ENCODE results near the gene MAGI2.
"Not testable (repeated sequence)": the region's sequence is repeated elsewhere in the genome, so short reads cannot be mapped to it uniquely, and the experiment has no call there.

Gene MAGI2

GRCh38 chr7:78322231-78322630 is 1131.2 kb downstream of the MAGI2 start:
- H4K8ac ChIP-seq (ENCODE audit: low read length); H3K4me1 ChIP-seq (ENCODE audit: control insufficient read depth, insufficient read depth, low read depth, low read length); H2BK5ac ChIP-seq (ENCODE audit: low read depth, low read length, poor library complexity, severe bottlenecking); H2AFZ ChIP-seq (ENCODE audit: low read depth, low read length); H2BK12ac ChIP-seq (ENCODE audit: low read length in 2 of 2); H4K91ac ChIP-seq (ENCODE audit: low read length); H3K9ac ChIP-seq (ENCODE audit: low read length); H3K14ac ChIP-seq (ENCODE audit: low read length in 2 of 2); H2BK120ac ChIP-seq (ENCODE audit: low read depth, low read length); H3K23ac ChIP-seq (ENCODE audit: low read length in 2 of 2); H3K4me2 ChIP-seq (ENCODE audit: low read length, poor library complexity, severe bottlenecking); H3K27ac ChIP-seq (ENCODE audit: low read length, poor library complexity, severe bottlenecking); H3K4ac ChIP-seq (ENCODE audit: low read depth in 1 of 2, low read length in 2 of 2); H3K4me3 ChIP-seq (ENCODE audit: insufficient read depth in 1 of 2, low read depth in 1 of 2, low read length in 2 of 2); H3K9me3 ChIP-seq (ENCODE audit: control insufficient read depth, low read length); H3K18ac ChIP-seq (ENCODE audit: low read depth in 1 of 2, low read length in 2 of 2); DNase-seq; H2BK15ac ChIP-seq (ENCODE audit: low read depth, poor library complexity, severe bottlenecking); H3K36me3 ChIP-seq (ENCODE audit: control insufficient read depth in 1 of 2, insufficient read depth in 2 of 2, low read depth in 1 of 2, low read length in 2 of 2); H3K27me3 ChIP-seq (ENCODE audit: control insufficient read depth in 1 of 2, insufficient read depth in 1 of 2, low read length in 2 of 2); H3K79me1 ChIP-seq (replicated peaks; ENCODE audit: low read length, poor library complexity, severe bottlenecking); H2AK5ac ChIP-seq (ENCODE audit: low read length, severe bottlenecking): not testable (repeated sequence)
- WGBS = 100% methylated on average over 1 of the region's 5 CpGs

GRCh38 chr7:78317371-78317770 is 1136.1 kb downstream of the MAGI2 start:
- no peaks in the 10 kb centered on the region for H3K36me3 ChIP-seq (ENCODE audit: control insufficient read depth in 1 of 2, insufficient read depth in 2 of 2, low read depth in 1 of 2, low read length in 2 of 2)
- no peak overlapping the region for H3K4me2 ChIP-seq (ENCODE audit: low read length, poor library complexity, severe bottlenecking)
- no peak for DNase-seq
- H2AK5ac ChIP-seq (ENCODE audit: low read length, severe bottlenecking) = no peak overlapping the region
- no peaks in the 10 kb centered on the region for H3K4me1 ChIP-seq (ENCODE audit: control insufficient read depth, insufficient read depth, low read depth, low read length)
- no peak overlapping the region for H3K4me3 ChIP-seq (ENCODE audit: insufficient read depth in 1 of 2, low read depth in 1 of 2, low read length in 2 of 2)
- WGBS = 93% methylated on average over 12 of the region's 12 CpGs
- no peak overlapping the region for H3K14ac ChIP-seq (ENCODE audit: low read length in 2 of 2)
- H3K23ac ChIP-seq (ENCODE audit: low read length in 2 of 2) = no peak overlapping the region
- no peaks in the 10 kb centered on the region for H3K9me3 ChIP-seq (ENCODE audit: control insufficient read depth, low read length)
- no peak overlapping the region for H2BK120ac ChIP-seq (ENCODE audit: low read depth, low read length)
- H2BK15ac ChIP-seq (ENCODE audit: low read depth, poor library complexity, severe bottlenecking) = no peak overlapping the region
- no peak overlapping the region for H2AFZ ChIP-seq (ENCODE audit: low read depth, low read length)
- no peak overlapping the region for H4K8ac ChIP-seq (ENCODE audit: low read length)
- no peak overlapping the region for H3K18ac ChIP-seq (ENCODE audit: low read depth in 1 of 2, low read length in 2 of 2)
- no peak overlapping the region for H2BK12ac ChIP-seq (ENCODE audit: low read length in 2 of 2)
- no peak overlapping the region for H3K27ac ChIP-seq (ENCODE audit: low read length, poor library complexity, severe bottlenecking)
- H3K4ac ChIP-seq (ENCODE audit: low read depth in 1 of 2, low read length in 2 of 2) = no peak overlapping the region
- H3K27me3 ChIP-seq (ENCODE audit: control insufficient read depth in 1 of 2, insufficient read depth in 1 of 2, low read length in 2 of 2) = no peaks in the 10 kb centered on the region
- H3K9ac ChIP-seq (ENCODE audit: low read length) = no peak overlapping the region
- no peak overlapping the region for H2BK5ac ChIP-seq (ENCODE audit: low read depth, low read length, poor library complexity, severe bottlenecking)
- no peaks in the 10 kb centered on the region for H3K79me1 ChIP-seq (replicated peaks; ENCODE audit: low read length, poor library complexity, severe bottlenecking)
- no peak overlapping the region for H4K91ac ChIP-seq (ENCODE audit: low read length)

- Histone ChIP-seq H2AK5ac (ENCODE audit: low read length, severe bottlenecking) (no peak overlapping the region), H2BK5ac (ENCODE audit: low read depth, low read length, poor library complexity, severe bottlenecking) (no peak overlapping the region), H3K23ac (ENCODE audit: low read length in 2 of 2) (no peak overlapping the region)
Measured at GRCh38 chr7:78316110-78316509, 1137.4 kb downstream of the MAGI2 start.

GRCh38 chr7:78315119-78315518 is 1138.3 kb downstream of the MAGI2 start:
- 80% methylated on average over 1 of the region's 2 CpGs for WGBS
- H3K4me1 ChIP-seq (ENCODE audit: control insufficient read depth, insufficient read depth, low read depth, low read length) = no peaks in the 10 kb centered on the region

More at GRCh38 chr7:78316110-78316509, 1137.4 kb downstream of the MAGI2 start:
- Histone ChIP-seq H2BK12ac (ENCODE audit: low read length in 2 of 2) (no peak overlapping the region), H3K4me2 (ENCODE audit: low read length, poor library complexity, severe bottlenecking) (no peak overlapping the region), H2BK120ac (ENCODE audit: low read depth, low read length) (no peak overlapping the region), H3K18ac (ENCODE audit: low read depth in 1 of 2, low read length in 2 of 2) (no peak overlapping the region), H3K27ac (ENCODE audit: low read length, poor library complexity, severe bottlenecking) (no peak overlapping the region), H3K4me3 (ENCODE audit: insufficient read depth in 1 of 2, low read depth in 1 of 2, low read length in 2 of 2) (no peak overlapping the region), H4K8ac (ENCODE audit: low read length) (no peak overlapping the region), H2AFZ (ENCODE audit: low read depth, low read length) (no peak overlapping the region), H3K27me3 (ENCODE audit: control insufficient read depth in 1 of 2, insufficient read depth in 1 of 2, low read length in 2 of 2) (no peaks in the 10 kb centered on the region), H3K36me3 (ENCODE audit: control insufficient read depth in 1 of 2, insufficient read depth in 2 of 2, low read depth in 1 of 2, low read length in 2 of 2) (no peaks in the 10 kb centered on the region), H3K4ac (ENCODE audit: low read depth in 1 of 2, low read length in 2 of 2) (no peak overlapping the region), H3K4me1 (ENCODE audit: control insufficient read depth, insufficient read depth, low read depth, low read length) (no peaks in the 10 kb centered on the region), H3K9ac (ENCODE audit: low read length) (no peak overlapping the region), H3K79me1 (replicated peaks; ENCODE audit: low read length, poor library complexity, severe bottlenecking) (no peaks in the 10 kb centered on the region), H3K14ac (ENCODE audit: low read length in 2 of 2) (no peak overlapping the region), H2BK15ac (ENCODE audit: low read depth, poor library complexity, severe bottlenecking) (no peak overlapping the region), H4K91ac (ENCODE audit: low read length) (no peak overlapping the region), H3K9me3 (ENCODE audit: control insufficient read depth, low read length) (no peaks in the 10 kb centered on the region)
- DNase-seq = no peak

More at GRCh38 chr7:78315119-78315518, 1138.3 kb downstream of the MAGI2 start:
- DNase-seq = no peak
- Histone ChIP-seq H3K27ac (ENCODE audit: low read length, poor library complexity, severe bottlenecking) (no peak overlapping the region), H2AFZ (ENCODE audit: low read depth, low read length) (no peak overlapping the region), H3K23ac (ENCODE audit: low read length in 2 of 2) (no peak overlapping the region), H2BK15ac (ENCODE audit: low read depth, poor library complexity, severe bottlenecking) (no peak overlapping the region), H3K4me3 (ENCODE audit: insufficient read depth in 1 of 2, low read depth in 1 of 2, low read length in 2 of 2) (no peak overlapping the region), H3K9me3 (ENCODE audit: control insufficient read depth, low read length) (no peaks in the 10 kb centered on the region), H2BK12ac (ENCODE audit: low read length in 2 of 2) (no peak overlapping the region), H2BK120ac (ENCODE audit: low read depth, low read length) (no peak overlapping the region), H3K4ac (ENCODE audit: low read depth in 1 of 2, low read length in 2 of 2) (no peak overlapping the region), H3K79me1 (replicated peaks; ENCODE audit: low read length, poor library complexity, severe bottlenecking) (no peaks in the 10 kb centered on the region), H4K8ac (ENCODE audit: low read length) (no peak overlapping the region), H2AK5ac (ENCODE audit: low read length, severe bottlenecking) (no peak overlapping the region), H3K4me2 (ENCODE audit: low read length, poor library complexity, severe bottlenecking) (no peak overlapping the region), H3K27me3 (ENCODE audit: control insufficient read depth in 1 of 2, insufficient read depth in 1 of 2, low read length in 2 of 2) (no peaks in the 10 kb centered on the region), H4K91ac (ENCODE audit: low read length) (no peak overlapping the region), H2BK5ac (ENCODE audit: low read depth, low read length, poor library complexity, severe bottlenecking) (no peak overlapping the region), H3K36me3 (ENCODE audit: control insufficient read depth in 1 of 2, insufficient read depth in 2 of 2, low read depth in 1 of 2, low read length in 2 of 2) (no peaks in the 10 kb centered on the region), H3K14ac (ENCODE audit: low read length in 2 of 2) (no peak overlapping the region), H3K9ac (ENCODE audit: low read length) (no peak overlapping the region), H3K18ac (ENCODE audit: low read depth in 1 of 2, low read length in 2 of 2) (no peak overlapping the region)
